ENCODE measurements around the gene MORN3. TPM values are rescaled to one million over a fixed set of nuclear protein-coding genes. Genes with fewer than 3 reads are reported as not detected.

The MORN3 gene
- total and polyA plus RNA-seq, 2 of the 4 experiments (the other 2 are of a cell fraction): 0.18 to 0.22 TPM

DNA sequence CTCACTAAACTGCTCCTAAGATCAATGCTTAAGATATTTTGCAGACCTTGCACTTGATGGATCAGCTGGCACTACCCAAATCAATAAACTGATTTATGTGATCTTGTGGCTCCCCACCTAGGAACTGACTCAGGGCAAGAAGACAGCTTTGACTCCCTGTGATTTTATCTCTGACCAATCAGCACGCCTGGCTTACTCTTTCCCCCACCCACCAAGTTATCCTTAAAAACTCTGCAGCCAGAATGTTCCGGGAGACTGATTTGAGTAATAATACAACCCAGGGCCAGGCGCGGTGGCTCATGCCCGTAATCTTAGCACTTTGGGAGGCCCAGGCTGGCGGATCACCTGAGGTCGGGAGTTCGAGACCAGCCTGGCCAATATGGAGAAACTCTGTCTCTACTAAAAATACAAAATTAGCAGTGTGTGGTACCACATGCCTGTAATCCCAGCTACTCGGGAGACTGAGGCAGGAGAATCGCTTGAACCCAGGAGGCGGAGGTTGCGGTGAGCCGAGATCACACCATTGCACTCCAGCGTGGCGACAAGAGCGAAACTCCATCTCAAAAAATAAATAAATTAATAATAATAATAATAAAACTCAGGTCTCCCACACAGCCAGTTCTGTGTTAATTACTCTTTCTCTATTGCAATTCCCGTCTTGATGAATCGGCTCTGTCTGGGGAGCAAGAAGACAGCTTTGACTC is 12.0 kb downstream of the MORN3 start:
- BruUV-seq (replicated peaks): no TSS peak
- DNase-seq (no peak), ATAC-seq (ENCODE audit: low read depth) (no peak)
- Histone ChIP-seq H2BK120ac (ENCODE audit: low read depth, low read length) (no peak overlapping the region), H3K36me3 (ENCODE audit: control insufficient read depth, insufficient read depth, low read length) (no peaks in the 10 kb centered on the region), H3K18ac (ENCODE audit: low read depth, low read length) (no peak overlapping the region), H3K56ac (ENCODE audit: extremely low read depth, insufficient read depth, low read length) (no peak overlapping the region), H3K4ac (ENCODE audit: low read depth, low read length) (no peak overlapping the region), H2BK15ac (ENCODE audit: low read depth, low read length) (no peak overlapping the region), H3K4me3 (ENCODE audit: insufficient read depth, low read depth, low read length) (no peak overlapping the region), H2BK20ac (ENCODE audit: low read depth, low read length) (no peak overlapping the region), H4K5ac (ENCODE audit: low read depth, low read length) (no peak overlapping the region), H4K91ac (ENCODE audit: insufficient read depth, low read depth, low read length) (no peak overlapping the region), H3K79me1 (ENCODE audit: low read depth in 1 of 2, low read length in 2 of 2) (no peaks in the 10 kb centered on the region), H2AK9ac (replicated peaks; ENCODE audit: low read depth, low read length, poor library complexity) (no peak overlapping the region), H4K8ac (ENCODE audit: low read depth in 2 of 2, low read length in 2 of 2) (no peak overlapping the region), H4K20me1 (ENCODE audit: insufficient read depth, low read length) (no peaks in the 10 kb centered on the region), H3K9ac (ENCODE audit: low read depth, low read length) (no peak overlapping the region), H3K9me3 (ENCODE audit: control insufficient read depth, insufficient read depth, low read length) (no peaks in the 10 kb centered on the region), H2BK5ac (ENCODE audit: low read depth, low read length, poor library complexity, severe bottlenecking) (no peak overlapping the region), H3K4me1 (ENCODE audit: control insufficient read depth, insufficient read depth, low read length) (no peaks in the 10 kb centered on the region; the same call in 1 of the 2 replicates), H3K23ac (ENCODE audit: low read depth, low read length) (no peak overlapping the region), H3K14ac (replicated peaks; ENCODE audit: low read depth, low read length) (no peak overlapping the region), H2AK5ac (ENCODE audit: low read depth, low read length) (no peak overlapping the region), H3K27me3 (ENCODE audit: control insufficient read depth, insufficient read depth, low read length) (no peaks in the 10 kb centered on the region), H3K4me2 (ENCODE audit: low read depth, low read length) (no peak overlapping the region), H3K27ac (ENCODE audit: insufficient read depth, low read length) (no peak overlapping the region), H2AFZ (replicated peaks; ENCODE audit: low read length, poor library complexity) (no peak overlapping the region), H3K9me1 (ENCODE audit: insufficient read depth, low read length) (no peaks in the 10 kb centered on the region)
- dilution Hi-C loops (cut with HindIII; ENCODE audit: low sequenced_read_pairs, unreplicated experiment): no loop called here
- intact Hi-C loops (cut with micrococcal nuclease): no loop called here
- in situ Hi-C loops (cut with MboI; ENCODE audit: low sequenced_read_pairs): no loop called here
- POLR2A ChIA-PET (ENCODE audit: unreplicated experiment): no interaction called here
- CTCF ChIA-PET: no interaction called here
- WGBS, 2 experiments (ENCODE audit: extremely low coverage in 2 of 2, insufficient read length in 1 of 2): 88% methylated on average over 4 of the region's 18 CpGs; no CpG with 5 or more reads in 1 of the 2 experiments
- no peak for TF ChIP-seq BHLHE40 (IDR thresholded peaks at IDR 0.05; ENCODE audit: low read depth, low read length)
- no peak for TF ChIP-seq SMC3 (IDR thresholded peaks at IDR 0.05; ENCODE audit: low read depth, low read length)
- no peak for TF ChIP-seq CEBPB (IDR thresholded peaks at IDR 0.05; ENCODE audit: low read depth, low read length)
- TF ChIP-seq RCOR1 (IDR thresholded peaks at IDR 0.05; ENCODE audit: insufficient replicate concordance, low read length): no peak
- TF ChIP-seq MAFK (IDR thresholded peaks at IDR 0.05; ENCODE audit: low read depth, low read length): no peak
- no peak for TF ChIP-seq CHD1 (IDR thresholded peaks at IDR 0.05; ENCODE audit: low read depth, low read length)

All from IMR-90 (cell line).